HG03571 (cell line): ENCODE data around the gene TINCR.
"Not testable (repeated sequence)": the region's sequence is repeated elsewhere in the genome, so short reads cannot be mapped to it uniquely, and the experiment has no call there.

Experiments used
- ATAC-seq: cut with Tn5 transposase; IDR thresholded peaks from one replicate; pipeline ENCODE4 v1.9.1; 2021; ENCODE audit not compliant: unreplicated experiment

The TINCR gene

DNA sequence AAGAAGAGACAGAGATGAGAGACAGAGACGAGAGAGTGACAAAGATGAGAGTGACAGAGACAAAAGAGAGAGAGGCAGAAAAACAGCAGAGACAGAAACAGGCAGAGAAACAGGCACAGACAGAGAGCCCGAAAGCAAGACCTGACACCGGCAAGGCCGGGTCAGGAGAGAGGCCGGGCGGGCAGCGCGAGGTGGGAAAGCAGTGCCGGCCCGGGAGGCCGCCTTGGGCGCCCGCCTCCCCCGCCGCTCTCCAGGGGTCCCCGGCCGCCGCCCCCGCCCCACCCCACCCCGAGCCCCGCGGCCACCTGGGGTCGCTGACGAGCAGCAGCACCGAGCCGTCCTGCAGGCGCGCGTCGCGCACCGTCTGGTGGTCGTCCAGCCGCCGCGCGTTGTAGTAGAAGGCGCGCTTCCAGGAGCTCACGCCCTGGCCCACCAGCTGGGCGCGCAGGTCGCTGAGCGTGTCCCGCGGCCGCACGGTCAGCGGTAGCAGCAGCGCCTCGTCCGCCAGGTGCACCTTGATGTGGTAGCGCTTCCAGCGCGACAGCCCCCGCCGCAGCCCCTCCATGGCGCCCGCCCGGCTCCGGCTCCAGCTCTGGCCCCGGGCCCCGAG lies at the start of gene TINCR:
Gene TINCR, minus strand, starts transcription at position 594 of the 610 bp plus-strand sequence.
- no peak for ATAC-seq

DNA sequence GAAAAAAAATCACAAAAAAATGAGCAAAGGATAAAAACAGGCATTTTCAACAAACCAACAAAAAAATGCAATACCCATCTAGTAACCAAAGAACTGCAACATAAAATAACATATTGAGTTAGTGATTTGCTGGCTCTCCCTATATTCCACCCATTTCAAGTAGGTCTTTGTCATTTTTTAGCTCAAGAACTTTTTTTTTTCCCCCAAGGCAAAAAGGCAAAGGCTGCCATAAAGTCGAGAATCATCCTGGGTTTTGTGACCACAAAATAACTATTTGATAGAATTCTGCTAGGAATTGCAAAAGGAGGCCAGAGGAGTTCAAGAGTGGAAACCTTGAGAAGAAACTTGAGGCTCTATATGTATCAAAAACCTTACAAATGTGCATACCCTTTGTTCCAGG lies 49.3 kb upstream of the TINCR start:
- ATAC-seq = no peak

DNA sequence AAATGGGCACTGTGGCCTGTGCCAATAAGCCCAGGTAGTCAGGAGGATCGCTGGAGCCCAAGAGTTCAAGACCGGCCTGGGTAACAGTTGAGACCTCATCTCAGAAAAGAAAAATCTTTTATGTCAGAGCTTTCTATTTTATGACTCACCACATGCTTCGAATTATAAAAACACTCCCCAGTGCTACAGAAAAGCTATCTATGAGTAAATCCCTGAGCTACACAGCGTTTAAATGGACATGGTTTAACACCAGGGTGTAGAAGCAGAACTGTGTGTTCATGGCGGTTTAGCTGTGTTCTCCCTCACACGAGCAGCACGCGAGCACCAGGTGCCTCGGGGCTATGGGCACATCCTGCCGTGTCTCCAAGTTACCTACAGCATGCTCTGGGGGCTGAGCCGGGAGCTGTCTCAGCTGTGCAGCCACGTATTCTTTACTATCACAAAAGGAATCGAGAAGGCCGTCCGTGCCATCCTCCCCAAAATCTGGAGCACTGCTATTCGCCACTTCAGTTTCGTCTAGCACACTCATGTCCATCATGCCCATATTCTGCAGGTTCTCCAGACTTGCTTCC lies 48.1 kb upstream of the TINCR start:
- no peak for ATAC-seq

DNA sequence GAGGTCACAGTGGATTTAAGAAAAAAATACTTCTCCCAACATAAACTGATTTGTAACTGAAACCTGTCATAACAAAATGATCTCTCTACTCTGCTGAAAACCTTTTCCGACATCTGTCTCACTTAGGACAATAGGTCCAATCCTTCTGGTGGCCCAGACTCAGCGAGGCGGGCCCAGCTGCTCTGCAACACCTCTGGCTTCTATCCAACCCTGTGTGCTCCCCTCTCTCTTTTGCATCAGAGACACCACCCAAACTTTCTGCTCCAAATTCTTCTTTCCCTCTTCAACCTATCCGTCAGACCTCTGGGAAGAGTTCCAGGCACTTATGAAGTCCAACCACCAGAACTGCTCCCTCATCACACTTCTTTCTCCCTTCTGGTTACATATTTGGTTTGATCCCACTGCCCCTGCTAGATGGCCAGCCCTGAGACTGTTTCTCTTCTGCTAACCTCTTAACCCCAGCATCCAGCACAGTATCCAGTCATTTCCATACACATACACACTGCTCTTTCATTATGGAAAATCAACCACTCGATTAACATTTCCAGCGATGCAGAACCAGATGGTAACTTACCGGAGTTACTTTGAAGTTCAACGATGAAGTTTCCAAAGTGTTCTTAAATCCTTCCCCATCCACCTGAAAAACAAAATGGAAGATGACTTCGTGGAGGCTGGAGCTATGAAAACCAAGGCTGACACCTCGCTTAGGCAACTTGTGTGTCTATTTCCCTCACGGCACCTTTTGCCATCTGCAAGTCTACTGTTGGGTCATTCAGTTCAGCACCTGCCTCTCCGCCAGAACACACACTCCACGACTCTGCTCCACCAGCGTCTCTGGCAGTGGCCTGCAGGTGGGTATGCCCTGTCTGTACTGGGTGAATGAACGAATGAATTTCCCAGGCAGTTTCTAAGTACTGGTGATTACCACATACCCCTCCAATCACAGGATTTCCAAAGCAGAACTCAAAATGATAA lies 45.4 kb upstream of the TINCR start:
- ATAC-seq = no peak

DNA sequence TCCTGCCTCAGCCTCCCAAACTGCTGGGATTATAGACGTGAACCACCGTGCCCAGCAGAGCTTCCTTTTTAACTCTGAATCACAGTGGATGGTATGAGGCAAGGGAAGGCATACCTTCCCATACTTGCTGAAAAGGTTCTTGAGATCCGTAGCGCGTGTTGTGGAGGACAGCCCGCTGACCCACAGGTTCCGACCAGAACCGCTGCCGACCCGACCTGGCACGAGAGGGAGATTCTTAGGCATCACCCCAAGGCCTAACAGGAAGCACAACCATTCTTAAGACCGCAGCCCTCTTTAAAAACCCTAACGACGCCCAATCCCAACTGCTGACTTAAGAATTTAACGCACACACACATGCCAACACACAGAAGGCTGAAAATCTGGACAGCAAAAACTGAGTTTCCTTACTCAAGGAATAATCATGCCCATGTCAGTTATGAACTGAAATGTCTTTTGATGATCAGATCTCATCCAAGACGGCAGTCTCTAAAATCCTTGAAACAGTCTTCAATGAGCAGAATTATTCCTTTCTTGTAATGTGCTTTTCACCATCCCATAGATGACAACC lies 42.2 kb upstream of the TINCR start:
- no peak for ATAC-seq

DNA sequence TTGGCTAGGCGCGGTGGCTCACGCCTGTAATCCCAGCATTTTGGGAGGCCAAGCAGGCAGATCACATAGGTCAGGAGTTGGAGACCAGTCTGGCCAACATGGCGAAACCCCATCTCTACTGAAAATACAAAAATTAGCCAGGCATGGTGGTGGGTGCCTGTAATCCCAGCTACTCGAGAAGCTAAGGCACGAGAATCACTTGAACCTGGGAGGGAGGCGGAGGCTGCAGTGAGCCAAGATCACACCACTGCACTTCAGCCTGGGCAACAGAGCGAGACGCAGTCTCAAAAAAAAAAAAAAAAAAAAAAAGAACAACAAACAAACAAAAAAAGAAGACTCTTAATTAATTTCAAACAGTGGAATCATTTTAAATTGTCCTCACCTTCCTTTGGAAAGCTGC lies 41.0 kb upstream of the TINCR start:
- not testable (repeated sequence) for ATAC-seq

DNA sequence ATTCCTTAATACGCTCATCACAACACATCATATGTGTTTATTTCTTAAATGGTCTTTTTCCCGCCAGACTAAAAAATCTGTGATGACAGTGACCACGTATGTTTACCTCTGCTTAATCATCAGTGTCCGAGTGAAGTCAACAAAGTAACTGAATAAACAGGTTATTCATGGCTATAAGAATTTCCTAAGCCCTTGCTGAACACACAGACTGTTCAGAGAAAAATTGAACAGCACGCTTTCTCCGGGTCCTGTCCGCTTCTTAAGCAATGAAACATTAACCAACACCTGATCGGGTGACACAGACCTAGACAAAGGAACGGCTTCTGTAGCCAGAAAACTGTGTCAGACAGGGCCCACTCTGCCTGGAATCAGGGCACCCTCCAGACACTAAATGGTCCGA lies 40.5 kb upstream of the TINCR start:
- no peak for ATAC-seq

DNA sequence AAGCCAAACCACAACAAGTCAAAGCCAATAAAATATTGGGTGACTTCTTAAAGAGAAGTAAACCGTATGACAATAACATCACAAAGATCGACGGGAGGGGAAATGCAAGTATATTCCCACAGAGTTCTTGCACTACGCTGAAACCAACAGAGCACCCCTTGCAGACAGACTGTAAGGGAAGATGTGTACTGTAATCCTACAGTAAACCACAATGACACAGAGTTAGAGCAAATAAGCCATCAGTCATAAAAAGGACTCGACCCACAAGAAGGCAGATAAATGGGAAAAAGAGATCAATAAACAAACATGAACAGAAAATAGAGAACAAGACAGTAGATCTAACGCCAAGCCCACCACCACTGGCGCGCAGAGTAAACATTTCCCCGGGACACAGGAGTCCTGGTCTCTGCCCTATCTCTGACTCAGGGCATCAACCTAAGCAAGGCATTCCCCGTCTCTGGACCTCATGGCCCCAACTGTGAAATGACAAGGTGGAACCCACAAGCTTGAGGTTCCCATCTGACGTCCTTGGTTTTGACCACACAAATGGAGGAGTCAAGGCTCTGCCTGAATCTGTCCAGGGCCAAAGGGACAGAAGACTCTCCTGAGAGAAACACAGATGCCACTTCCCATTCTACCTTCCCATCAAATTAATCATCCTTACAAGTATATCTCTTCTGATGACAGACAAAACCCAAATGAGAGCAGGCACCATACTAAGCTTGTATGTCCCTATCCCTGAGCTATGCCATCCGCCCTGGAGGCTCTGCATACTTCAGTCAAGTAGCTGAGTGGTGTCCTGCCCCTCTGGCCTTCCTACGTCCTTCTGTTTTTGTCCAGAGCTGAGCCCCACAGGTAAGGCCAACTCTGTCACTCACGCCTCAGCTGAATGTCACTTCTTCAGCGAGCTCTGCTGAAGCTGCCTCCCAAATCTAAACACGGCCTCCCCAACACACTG lies 39.8 kb upstream of the TINCR start:
- no peak for ATAC-seq

DNA sequence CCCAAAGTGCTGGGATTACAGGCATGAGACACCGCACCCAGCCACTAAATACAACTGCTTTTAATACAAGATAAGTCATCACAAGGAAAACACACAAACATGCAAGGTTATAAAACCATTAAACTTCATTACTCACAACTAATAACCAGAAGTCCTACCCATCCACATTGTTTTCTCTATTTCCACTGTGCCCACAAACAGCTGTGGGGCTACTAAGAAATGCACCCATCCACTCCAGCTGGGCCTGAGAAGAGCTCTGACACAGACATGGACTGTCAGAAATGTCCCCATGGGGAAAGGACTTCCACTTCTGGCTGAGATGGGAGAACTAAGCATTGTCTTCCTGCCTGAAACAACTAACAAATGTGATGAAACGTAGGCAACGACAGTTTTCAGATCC lies 37.6 kb upstream of the TINCR start:
- ATAC-seq = no peak

DNA sequence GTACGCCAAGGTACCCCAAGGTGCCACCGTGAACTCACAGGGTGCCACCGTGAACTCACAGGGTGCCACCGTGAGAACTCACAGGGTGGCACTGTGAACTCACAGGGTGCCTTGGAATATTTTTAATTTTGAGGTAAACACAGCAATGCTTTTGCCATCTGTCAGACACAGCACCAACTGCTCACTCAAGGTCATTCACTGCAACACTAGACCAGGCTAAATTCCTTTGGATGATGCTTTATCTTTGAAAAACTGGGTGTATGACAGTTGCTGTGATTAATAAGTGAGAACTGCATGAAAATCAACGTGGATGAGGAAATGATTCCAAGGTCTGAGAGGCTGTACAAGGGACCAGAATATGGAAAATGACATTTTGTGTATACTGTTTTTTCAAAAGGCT lies 35.9 kb upstream of the TINCR start:
- no peak for ATAC-seq

DNA sequence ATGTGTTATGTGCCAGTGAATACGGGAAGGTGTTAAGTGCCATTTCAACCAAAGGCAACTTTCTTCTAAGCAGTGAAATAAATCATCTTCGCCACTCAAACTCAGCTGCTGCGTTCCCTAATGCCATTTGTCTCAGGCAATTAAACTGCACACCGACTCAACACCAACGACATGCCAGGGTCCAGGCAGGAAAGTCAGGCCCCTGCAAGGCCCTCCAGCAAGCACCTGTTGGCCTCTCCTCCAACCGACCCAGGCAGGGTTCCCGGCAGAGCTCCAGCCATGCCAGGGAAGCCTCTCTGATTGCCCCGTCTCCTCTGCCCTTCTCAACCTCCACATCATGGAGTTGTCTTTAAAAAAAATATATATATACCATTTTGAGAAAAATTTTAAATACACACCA lies 33.0 kb upstream of the TINCR start:
- no peak for ATAC-seq

DNA sequence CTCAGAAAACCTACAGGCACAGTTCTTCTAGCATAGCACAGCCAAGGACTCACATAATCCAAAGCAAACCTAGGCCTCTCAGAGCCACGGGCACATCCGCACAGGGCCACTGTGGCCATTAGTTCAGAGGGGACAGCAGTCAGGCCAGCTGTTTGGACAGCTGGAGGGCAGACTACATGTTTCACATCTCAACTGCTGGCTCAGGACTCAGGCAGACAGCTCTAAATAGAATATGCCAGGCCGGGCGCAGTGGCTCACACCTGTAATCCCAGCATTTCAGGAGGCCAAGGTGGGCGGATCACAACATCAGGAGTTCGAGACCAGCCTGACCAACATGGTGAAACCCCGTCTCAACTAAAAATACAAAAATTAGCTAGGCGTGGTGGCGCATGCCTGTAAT lies 28.0 kb upstream of the TINCR start:
- no peak for ATAC-seq

DNA sequence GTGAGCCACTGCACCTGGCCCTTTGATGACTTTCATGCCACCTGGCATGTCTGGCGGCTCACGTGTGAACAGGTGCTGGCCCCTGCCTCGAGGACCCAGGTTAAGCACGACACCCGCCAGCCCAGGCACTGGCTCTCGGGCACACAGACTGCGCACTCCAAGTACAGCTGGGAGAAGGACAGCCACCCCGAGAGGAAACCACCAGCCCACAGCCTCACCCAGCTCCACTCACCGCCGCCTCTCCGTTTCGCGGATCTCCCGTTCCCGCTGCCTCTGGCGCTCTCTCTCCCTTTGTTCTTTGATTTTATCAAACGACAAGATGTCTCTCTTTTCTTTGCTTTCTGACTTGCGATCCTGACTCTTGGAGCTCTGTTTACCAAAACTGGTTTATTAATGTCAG lies 27.4 kb upstream of the TINCR start:
- ATAC-seq = no peak

DNA sequence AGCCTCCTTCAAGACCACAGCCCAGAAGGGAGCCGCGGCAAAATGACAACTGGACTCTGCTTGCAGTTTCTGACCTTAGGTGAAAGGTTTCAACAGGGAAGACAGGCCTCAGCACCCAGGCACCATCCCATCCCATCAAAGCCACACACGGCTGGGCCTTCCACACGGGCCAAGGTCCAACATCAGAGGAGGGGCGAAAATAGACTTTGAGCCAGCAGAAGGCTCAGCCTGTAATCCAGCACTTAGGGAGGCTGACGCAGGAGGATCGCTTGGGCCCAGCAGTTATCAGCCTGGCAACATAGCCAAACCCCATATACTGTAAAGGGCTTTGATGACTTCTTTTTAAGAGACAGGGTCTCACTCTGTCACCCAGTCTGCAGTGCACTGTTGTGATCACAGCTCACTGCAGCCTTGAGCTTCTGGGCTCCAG lies 26.8 kb upstream of the TINCR start:
- no peak for ATAC-seq

DNA sequence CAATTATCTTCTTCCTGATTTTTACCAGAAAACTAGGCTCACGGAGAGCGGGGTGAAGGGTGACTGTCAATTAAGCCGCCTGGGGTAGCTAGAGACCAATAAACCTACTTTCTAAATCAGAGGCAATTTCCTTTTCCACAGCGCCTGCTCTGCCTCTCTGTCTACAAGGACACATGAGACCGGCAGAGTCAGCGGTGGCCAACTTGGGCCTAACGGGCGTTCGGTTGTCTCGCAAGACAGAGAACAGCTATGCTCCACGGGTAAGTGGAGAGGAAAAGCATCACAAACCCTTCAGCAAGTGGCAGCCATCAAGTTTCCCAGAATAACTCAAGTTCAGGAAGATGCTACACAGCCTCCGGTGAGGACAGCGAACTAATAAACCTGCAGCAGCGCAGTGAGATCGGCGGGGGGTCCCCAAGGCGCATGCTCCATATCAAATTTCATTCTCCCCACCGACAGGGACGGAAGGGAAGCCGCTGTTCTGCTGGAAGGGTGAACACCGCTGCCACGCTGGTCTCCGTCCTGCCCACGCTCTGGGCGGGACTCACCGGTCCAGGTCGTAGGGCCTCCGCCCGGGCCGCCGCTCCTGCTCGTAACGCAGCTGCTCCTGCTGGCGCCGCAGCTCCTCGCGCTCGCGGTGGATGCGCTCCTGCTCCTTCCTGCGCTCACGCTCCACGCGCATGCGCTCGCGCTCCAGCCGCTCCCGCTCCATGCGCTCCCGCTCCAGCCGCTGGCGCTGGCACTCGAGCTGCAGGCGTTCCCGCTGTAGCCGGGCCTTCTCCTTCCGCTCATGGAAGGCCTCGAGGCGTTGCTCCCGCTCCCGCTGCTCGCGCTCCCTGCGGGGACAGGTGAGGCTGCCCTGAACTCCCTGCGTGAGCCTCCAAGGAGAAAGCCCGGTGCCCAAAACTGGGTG lies 25.8 kb upstream of the TINCR start:
- no peak for ATAC-seq

DNA sequence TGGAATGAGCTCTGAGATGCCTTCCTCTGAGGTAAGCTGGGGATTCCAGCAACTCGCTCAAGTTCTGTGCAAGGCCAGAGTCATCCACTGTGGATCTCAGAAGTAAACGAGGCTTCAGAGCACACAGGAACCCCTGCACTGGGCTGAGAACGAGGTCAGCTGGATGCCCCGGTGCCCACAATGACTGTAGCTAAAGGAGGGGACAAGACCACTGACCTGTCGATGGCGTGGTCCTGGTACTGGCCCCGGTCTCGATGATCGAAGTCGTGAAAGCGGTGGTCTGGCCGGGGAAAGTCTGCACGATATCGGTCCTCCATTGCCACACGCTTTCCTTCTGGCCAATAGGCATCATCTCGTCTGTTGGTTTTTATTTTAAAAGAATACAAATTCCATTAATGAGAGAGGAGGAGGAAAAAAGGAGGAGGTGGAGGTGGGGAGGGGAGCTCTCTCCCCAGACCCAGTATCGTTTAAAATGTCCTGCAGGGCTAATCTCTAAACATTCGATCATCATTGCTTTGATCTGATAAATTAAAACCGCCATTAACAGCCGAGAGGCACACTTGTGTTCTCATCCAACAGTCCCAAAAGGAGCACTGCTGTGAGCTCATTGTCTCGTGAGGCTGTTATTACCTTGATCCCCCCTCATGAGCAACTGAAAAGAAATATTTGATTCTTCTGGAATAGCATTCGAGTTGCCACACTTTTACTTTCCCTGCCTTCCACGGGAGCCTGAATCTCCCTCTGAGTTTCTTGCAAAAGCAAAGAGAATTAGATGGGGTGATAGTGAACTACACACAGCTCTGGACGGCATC lies 25.0 kb upstream of the TINCR start:
- no peak for ATAC-seq

DNA sequence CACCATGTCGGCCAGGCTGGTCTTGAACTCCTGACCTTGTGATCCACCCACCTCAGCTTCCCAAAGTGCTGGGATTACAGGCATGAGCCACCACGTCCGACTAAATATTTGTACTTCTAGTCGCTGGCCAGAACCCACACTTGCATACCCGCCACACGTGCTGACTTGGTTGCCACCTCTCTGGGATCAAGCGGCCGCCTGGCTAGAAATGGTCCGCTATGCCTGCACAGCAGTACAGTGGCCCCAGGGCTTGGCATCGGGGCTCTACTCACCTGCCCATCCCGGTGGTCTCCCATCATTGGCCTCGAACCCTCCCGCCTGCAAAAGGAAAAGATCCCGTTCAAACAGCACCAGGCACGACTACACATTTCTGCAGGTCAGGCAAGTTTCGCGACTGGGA lies 23.7 kb upstream of the TINCR start:
- no peak for ATAC-seq

DNA sequence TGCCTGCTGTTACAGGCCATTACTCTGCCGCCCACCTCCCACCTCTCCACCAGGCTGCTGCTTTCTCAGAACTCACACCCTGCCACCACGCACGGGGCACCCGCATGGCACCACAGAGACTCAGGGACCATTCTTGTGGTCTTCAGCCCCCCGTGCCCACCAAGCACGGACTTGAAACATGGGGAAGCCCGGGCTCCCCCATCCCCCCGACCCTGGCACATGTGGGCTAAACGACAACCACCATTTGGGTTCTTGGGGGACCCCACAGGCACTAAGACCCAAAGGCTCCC lies 23.1 kb upstream of the TINCR start:
- ATAC-seq = no peak
